Activated CD8-positive, alpha-beta memory T cell treated with anti-CD3 and anti-CD28 coated beads for 48 hours (primary cell): ENCODE measurements around the gene MROH2A.
"Not testable (repeated sequence)": the region's sequence is repeated elsewhere in the genome, so short reads cannot be mapped to it uniquely, and the experiment has no call there.

Source experiments
- DNase-seq, 3 experiments: peaks; one replicate each; pipeline ENCODE4 v3.0.0-alpha.2; 2020; ENCODE audit warnings: low read depth in 2 of 3, low spot score in 2 of 3

The MROH2A gene, protein sequence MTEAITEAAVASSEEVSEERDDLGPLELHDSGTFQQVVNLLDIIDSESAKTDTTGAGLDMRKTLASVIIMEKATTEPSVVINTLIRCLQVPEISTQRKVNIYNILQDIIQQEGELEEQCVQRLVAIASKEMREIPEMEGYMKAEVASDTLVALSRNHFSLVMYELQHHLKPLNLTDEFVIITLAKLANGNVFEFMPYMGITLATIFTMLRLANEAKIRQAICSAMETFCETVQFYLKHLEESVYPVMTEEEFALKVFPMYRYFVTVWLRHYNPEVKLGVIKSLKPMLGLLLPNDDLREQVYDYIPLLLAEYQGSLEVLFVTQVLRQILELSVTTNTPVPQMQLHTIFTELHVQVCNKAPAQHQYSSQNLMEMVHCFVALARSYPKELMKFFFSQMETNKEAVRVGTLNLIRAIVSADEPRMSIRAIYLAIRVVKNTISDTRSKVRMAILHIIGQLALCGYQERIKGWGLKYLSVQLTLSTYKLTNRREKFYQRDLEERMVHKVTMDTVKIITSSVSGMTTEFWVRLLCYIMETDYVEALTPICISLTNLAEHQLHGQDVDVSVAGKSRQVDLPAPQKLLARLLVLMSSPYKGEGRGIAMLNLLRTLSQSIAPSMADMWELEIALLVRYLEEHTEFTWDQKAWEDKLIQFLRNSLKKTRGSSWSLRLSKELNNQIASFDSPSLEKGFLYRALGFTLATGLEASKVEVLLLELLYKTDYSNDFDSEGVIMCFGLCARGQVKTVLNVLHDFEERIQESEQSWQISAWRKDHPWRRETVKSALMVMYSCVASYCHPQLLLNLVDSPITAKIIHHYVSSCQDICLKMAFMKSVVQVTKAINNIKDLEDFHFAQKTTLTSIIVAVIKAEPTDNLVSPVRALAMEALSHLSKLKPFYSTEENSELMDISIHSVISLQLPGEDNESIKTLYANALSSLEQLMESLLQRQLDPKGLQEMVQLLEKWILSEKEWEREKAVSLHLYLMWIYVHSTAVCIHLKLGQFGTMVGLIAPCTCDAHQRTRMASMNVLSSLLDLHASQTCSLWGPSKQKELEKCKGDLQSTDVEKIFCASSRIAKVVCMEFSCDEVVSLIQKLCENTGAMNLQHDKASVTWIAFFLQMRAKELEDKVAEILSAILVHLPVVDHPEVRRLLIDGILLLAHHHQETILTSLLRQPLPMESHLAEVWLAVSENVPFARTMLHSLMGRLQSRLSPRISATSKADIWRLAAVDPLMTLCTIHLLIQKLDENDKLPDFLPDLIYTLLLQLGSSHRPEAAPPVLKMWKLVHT (N-terminal part only)

DNA sequence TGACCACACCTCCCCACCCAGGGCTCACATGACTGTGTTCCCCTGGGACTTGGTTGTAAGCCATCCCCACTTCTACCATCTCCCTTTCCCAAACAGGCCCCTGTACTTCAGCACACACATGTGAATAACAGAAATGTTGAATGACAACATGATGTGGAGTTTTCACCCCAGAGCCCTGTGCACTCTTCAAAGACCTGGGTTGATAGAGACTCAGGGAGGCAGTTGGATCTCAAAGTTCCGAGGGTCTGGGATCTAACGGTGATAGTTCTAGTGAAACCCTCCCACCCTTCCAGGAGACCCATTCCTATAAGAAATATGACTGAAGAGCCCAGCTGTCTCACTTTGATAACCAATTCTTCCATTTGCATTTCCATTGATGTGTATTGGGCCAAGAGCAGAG lies at the start of gene MROH2A:
Gene MROH2A, plus strand, starts transcription at position 301 of the 400 bp plus-strand sequence. CDS start 1,029 bp downstream, outside the sequence.
- DNase-seq = no peak

DNA sequence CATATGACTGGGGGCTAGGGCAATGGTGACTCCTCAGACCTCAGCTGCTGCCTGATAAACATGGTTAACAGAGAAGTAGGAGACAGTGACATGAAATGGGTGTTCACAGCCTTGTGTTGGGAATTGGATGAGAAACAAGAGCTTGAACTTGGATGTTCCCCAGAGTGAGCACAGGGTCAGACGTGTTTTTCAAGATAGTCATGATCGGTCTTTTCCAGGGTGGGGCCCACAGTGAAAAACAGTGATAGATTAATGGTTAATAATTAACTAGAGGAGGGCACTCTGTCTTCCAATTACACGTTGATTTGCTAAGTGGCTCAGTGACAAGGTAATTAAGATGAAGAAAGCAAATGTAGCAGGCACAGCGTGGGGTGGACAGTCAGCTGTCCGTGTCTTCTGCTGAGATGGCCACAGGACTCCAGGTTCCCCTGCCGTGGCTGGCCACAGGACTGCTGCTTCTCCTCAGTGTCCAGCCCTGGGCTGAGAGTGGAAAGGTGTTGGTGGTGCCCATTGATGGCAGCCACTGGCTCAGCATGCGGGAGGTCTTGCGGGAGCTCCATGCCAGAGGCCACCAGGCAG lies 49.3 kb upstream of the MROH2A start, which contains the start of gene UGT1A3:
Gene UGT1A3, plus strand, starts transcription at position 320 of the 579 bp plus-strand sequence. Its CDS starts 85 bp downstream, at position 405.
- no peak for DNase-seq

DNA sequence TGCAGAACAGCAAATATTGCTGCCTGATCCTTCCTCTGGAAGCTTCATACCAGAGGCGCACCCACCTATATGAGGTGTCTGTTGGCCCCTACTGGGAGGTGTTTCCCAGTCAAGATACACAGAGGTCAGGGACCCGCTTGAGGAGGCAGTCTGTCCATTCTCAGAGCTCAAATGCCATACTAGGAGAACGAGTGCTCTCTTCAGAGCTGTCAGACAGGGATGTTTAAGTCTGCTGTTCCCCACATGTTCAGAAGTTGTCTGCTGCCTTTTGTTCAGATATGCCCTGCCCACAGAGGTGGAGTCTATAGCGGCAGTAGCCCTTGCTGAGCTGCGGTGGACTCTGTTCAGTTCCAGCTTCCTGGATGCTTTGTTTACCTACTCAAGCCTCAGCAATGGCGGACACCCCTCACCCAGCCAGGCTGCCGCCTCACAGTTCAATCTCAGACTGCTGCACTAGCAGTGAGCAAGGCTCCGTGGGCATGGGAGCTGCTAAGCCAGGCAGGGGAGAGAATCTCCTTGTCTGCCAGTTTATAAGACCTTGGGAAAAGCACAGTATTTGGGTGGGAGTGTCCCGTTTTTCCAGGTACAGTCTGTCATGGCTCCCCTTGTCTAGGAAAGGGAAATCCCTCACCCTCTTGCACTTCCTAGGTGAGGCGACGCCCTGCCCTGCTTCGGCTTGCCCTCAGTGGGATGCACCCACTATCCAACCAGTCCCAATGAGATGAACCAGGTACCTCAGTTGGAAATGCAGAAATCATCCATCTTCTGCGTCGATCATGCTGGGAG lies 41.1 kb upstream of the MROH2A start:
- DNase-seq = not testable (repeated sequence)

DNA sequence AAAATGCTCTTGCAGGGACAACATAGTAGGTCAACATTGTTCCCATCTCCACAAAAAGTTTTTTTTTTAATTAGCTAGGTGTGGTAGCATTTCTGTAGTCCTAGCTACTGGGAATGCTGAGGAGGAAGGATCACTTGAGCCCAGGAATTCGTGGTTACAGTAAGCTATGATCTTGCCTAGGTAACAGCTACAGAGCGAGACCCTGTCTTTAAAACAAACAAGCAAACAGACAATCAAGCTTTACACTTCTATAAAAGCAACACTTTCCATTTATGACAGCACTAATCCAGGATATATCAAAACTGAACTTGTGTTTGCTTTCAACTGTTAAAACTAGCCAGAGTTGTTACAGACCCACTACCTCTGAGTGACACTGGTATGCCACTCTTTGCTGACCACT lies 37.3 kb upstream of the MROH2A start:
- no peak for DNase-seq

DNA sequence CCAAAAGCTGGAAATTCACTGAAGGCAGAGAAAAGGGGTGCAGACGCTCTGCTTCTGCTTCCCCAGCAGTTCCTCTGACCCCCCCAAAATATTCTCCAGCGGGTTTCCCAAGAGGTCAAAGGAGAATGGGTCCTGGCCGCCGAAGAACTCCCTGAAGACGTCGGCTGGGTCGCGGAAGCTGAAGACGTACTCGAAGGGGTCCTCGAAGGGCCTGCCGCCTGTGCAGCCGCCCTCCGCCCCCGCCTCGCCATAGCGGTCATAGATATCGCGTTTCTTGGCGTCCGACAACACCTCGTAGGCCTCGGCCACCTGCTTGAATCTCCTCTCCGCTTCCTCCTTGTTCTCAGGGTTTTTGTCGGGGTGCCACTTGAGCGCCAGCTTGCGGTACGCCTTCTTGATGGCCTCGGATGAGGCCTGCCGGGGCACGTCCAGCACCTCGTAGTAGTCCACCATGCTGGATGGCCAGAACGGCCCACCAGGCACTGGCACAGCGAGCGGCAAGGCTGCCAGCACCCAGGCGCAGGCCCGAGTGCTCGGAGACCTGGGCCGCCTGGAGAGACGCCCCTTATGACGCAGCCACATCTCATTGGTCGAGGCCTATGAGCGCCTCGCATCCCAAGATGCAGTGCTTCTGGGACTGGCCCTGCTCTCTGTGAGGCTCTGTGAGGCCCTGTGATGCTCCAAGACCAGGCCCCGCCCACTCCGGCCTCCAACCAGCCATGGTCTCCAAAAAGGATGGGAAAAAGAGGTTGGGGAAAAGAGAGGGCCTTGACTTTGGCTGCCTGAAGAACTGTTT lies 34.5 kb upstream of the MROH2A start:
- no peak for DNase-seq

DNA sequence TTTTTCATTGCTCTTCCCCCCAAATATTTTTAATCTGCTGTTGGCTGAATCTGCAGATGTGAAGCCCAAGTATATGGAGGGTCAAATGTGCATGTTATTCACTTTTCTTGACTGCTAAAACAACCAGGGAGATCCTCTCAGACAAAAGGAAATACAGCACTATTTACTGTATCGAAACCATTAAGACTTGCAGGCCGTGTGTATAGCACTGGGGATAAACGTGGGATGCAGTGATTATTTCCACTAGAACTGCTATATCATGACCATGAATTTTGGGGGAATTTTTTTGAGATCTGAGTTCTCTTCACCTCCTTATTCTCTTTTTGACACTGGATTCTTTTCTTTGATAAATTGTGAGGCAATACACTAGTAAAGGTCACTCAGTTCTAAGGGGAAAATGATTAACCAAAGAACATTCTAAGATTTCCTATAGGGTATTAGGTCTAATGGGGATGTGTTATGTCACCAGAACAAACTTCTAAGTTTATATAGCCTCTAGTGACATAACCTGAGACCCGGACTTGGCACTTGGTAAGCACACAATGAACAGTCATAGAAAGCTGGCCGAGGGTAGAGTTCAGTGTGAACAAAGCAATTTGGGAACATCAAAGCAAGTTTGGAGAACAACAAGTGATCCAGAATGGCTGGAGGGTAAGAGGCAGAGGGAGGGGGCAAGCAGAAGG lies 32.9 kb upstream of the MROH2A start:
- no peak for DNase-seq

DNA sequence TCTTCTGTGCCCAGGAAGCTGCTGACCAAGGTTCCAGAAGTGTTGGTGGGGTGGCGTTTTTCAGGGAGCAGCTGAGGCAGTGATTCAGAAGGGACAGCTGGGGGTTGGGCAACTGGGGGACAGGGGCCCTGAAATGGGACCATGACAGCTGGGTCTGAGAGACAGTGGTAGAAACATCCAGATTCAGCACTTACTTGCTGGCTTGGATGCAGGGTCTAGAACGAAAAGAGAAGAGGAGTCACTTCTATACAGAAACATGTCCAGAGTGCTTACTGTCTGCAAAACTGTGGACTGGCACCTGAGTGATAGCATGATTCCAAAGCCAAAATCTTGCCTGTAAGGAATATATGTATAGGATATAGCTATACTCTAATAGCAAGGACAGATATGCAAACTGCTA lies 32.3 kb upstream of the MROH2A start:
- DNase-seq = not testable (repeated sequence)

DNA sequence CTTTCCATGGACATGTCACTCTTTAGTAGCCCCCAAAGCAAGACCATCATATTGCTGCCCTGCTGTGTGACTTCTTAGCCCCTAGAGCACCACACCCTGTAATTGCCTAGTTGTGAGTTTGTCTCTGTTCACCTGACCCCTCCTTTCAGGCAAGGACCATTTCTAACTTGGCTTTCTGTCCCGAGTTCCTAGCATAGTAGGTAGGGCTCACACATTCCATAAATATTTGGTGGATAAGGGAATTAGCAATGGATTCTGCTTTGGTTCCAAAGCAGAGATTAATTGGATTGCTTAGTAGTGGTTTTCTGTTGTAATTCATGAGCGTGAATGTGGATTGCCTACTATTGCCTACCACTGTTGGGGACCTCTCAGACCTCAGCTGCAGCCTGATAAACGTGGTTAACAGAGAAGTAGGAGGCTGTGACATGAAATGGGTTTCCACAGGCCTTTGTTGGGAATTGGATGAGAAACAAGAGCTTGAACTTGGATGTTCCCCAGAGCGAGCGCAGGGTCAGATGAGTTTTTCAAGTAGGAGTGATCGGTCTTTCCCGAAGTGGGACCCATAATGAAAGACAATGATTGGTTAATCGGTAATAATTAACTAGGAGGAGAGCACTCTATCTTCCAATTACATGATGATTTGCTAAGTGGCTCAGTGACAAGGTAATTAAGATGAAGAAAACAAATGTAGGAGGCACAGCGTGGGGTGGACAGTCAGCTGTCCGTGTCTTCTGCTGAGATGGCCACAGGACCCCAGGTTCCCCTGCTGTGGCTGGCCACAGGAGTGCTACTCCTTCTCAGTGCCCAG lies 31.5 kb upstream of the MROH2A start:
- DNase-seq = no peak

DNA sequence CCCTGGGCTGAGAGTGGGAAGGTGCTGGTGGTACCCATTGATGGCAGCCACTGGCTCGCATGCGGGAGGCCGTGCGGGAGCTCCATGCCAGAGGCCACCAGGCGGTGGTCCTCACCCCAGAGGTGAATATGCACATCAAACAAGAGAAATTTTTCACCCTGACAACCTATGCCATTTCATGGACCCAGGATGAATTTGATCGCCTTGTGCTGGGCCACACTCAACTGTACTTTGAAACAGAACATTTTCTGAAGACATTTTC lies 30.9 kb upstream of the MROH2A start:
- DNase-seq = no peak

DNA sequence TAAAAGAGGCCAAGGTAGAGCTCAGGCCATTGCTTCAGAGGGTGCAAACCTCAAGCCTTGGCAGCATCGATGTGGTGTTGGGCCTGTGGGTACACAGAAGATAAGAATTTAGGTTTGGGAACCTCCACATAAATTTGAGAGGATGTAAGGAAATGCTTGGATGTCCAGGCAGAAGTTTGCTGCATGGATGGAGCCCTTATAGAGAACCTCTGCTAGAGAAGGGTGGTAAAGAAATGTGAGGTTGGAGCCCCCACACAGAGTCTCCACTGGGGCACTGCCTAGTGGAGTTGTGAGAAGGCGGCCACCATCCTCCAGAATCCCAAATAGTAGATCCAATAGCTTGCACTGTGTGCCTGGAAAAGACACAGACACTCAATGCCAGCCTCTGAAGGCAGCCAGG lies 27.4 kb upstream of the MROH2A start:
- DNase-seq = not testable (repeated sequence)

DNA sequence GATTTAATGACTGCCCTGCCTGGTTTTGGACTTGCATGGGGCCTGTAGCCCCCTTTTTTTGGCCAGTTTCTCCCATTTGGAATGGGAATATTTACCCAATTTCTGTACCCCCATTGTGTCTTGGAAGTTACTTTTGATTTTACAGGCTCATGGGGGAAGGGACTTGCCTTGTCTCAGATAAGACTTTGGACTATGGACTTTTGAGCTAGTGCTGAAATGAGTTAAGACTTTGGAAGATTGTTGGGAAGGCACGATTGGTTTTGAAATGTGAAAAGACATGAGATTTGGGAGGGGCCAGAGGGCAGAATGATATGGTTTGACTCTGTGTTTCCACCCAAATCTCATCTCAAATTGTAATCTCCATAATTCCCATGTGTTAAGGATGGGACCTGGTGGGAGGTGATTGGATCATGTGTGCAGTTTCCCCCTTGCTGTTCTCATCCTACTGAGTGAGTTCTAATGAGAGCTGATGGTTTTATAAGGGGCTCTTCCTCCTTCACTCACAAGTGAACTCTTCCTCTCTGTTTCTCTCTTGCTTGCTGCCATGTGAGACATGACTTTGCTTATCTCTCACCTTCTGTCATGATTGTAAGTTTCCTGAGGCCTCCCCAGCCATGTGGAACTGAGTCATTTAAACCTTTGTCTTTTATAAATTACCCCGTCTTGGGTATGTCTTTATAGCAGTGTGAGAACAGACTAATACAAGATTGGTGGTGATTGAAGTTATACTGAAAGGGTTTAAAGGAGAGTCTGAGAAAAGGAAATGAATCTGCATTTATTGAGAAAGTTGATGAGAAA lies 26.7 kb upstream of the MROH2A start:
- DNase-seq = not testable (repeated sequence)

DNA sequence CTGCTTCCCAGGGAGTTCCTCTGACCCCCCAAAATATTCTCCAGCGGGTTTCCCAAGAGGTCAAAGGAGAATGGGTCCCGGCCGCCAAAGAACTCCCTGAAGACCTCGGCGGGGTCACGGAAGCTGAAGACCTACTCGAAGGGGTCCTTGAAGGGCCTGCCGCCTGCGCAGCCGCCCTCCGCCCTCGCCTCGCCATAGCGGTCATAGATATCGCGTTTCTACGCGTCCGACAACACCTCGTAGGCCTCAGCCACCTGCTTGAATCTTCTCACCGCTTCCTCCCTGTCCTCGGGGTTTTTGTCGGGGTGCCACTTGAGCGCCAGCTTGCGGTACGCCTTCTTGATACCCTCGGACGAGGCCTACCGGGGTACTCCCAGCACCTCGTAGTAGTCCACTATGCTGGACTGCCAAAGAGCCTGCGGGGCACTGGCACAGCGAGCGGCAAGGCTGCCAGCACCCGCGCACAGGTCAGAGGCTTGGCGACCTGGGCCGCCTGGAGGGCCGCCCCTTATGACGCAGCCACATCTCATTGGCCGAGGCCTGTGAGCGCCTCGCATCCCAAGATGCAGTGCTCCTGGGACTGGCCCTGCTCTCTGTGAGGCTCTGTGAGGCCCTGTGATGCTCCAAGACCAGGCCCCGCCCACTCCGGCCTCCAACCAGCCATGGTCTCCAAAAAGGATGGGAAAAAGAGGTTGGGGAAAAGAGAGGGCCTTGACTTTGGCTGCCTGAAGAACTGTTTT lies 23.1 kb upstream of the MROH2A start:
- no peak for DNase-seq

DNA sequence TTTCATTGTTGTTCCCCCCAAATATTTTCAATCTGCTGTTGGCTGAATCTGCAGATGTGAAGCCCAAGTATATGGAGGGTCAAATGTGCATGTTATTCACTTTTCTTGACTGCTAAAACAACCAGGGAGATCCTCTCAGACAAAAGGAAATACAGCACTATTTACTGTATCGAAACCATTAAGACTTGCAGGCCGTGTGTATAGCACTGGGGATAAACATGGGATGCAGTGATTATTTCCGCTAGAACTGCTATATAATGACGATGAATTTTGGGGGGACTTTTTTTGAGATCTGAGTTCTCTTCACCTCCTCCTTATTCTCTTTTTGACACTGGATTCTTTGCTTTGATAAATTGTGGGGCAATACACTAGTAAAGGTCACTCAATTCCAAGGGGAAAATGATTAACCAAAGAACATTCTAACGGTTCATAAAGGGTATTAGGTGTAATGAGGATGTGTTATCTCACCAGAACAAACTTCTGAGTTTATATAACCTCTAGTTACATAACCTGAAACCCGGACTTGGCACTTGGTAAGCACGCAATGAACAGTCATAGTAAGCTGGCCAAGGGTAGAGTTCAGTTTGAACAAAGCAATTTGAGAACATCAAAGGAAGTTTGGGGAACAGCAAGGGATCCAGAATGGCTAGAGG lies 21.6 kb upstream of the MROH2A start:
- no peak for DNase-seq

DNA sequence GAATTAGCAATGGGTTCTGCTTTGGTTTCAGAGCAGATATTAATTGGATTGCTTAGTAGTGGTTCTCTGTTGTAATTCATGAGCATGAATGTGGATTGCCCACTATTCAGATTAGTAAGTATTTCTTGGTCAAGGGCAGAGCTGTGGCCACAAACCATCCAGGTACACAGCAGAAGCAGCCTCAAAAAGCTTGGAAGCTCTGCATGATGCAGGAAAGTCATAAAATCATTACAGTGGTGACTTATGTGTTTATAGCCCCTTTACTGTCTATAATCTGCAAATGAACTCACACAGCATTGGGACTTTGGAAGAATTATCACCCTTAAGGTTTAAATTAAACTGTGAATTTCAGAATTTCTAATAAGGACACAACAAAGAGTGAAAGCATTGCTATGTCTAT lies 20.0 kb upstream of the MROH2A start:
- DNase-seq = no peak

DNA sequence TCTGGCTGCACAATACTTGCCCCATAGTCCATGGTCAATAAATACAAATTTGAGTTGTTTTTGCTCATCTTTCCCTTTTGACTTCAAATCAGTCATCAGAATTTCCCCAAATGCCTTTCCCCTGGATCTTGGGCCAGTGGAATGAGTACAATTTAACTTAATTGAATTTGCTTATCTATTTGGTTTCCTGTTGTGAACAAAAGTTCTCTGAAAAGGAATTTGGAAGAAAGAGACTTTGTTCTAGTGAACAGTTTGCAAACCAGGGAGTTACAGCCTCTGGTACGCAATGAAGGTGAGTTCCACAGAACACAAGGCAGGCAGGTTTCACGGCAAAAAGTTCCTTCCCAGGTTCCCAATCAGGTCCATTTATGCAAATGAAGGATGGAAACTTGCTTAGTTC lies 19.3 kb upstream of the MROH2A start:
- no peak for DNase-seq

DNA sequence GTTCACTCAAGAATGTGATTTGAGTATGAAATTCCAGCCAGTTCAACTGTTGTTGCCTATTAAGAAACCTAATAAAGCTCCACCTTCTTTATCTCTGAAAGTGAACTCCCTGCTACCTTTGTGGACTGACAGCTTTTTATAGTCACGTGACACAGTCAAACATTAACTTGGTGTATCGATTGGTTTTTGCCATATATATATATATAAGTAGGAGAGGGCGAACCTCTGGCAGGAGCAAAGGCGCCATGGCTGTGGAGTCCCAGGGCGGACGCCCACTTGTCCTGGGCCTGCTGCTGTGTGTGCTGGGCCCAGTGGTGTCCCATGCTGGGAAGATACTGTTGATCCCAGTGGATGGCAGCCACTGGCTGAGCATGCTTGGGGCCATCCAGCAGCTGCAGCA lies 18.1 kb upstream of the MROH2A start, which contains the start of gene UGT1A1:
Gene UGT1A1, plus strand, starts transcription at position 228 of the 400 bp plus-strand sequence. Its CDS starts 18 bp downstream, at position 246.
- DNase-seq = no peak
